HepG2 (cell line): ENCODE measurements around the gene ATOH8. TPM values are rescaled to one million over a fixed set of nuclear protein-coding genes. Genes with fewer than 3 reads are reported as not detected.

Experiments
- GFI1 ChIP-seq: sonication (generic); formaldehyde crosslinking; IDR thresholded peaks from 2 replicates; pipeline ENCODE4 v1.5.0; 2020; ENCODE audit warnings: missing genetic modification reagents, mild to moderate bottlenecking, borderline replicate concordance
- KAT2B ChIP-seq: fragments of 150-350 bp; IDR thresholded peaks from 2 replicates; pipeline ENCODE4 v1.6.1; 2014; ENCODE audit warnings: low read depth, low read length, borderline replicate concordance
- KDM3A ChIP-seq: IDR thresholded peaks from 2 replicates; pipeline ENCODE4 v1.6.1; 2018; ENCODE audit warnings: low read depth, missing compliant biosample characterization
- NFE2L1 ChIP-seq: sonication (generic); formaldehyde crosslinking; IDR thresholded peaks from 2 replicates; pipeline ENCODE4 v1.4.0; 2020; ENCODE audit warnings: missing genetic modification reagents, mild to moderate bottlenecking, borderline replicate concordance
- ONECUT2 ChIP-seq: sonication (generic); formaldehyde crosslinking; IDR thresholded peaks from 2 replicates; pipeline ENCODE4 v1.4.0; 2020; ENCODE audit warnings: missing genetic modification reagents
- POLR2AphosphoS2 ChIP-seq: IDR thresholded peaks from 2 replicates; pipeline ENCODE4 v1.6.1; 2011; ENCODE audit warnings: low read depth, low read length, improper control_type of control experiment
- PTBP1 ChIP-seq: fragments of 200-400 bp; formaldehyde crosslinking; IDR thresholded peaks from 2 replicates; pipeline ENCODE4 v1.6.1; 2018; ENCODE audit warnings: low read length, low read depth; ENCODE audit not compliant: poor library complexity, severe bottlenecking
- RBM22 ChIP-seq: fragments of 200-400 bp; formaldehyde crosslinking; optimal IDR thresholded peaks from 2 replicates; pipeline ENCODE3; 2017; ENCODE audit warnings: mild to moderate bottlenecking, low read length, moderate library complexity
- RORA ChIP-seq: sonication (generic); formaldehyde crosslinking; IDR thresholded peaks from 2 replicates; pipeline ENCODE4 v1.5.0; 2020; ENCODE audit warnings: mild to moderate bottlenecking, missing genetic modification reagents, moderate library complexity
- SMC3 ChIP-seq: IDR thresholded peaks from 2 replicates; pipeline ENCODE4 v1.6.1; 2011; ENCODE audit warnings: low read length, improper control_type of control experiment
- ZFP36 ChIP-seq: fragments of 150-350 bp; IDR thresholded peaks from 2 replicates; pipeline ENCODE4 v1.6.1; 2018; ENCODE audit warnings: borderline replicate concordance, low read length, low read depth; ENCODE audit not compliant: partially characterized antibody
- ZNF331 ChIP-seq: sonication (generic); formaldehyde crosslinking; IDR thresholded peaks from 2 replicates; pipeline ENCODE4 v1.4.0; 2020; ENCODE audit warnings: missing genetic modification reagents
- ZNF670 ChIP-seq: sonication (generic); formaldehyde crosslinking; IDR thresholded peaks from 2 replicates; pipeline ENCODE4 v1.8.0; 2022; ENCODE audit warnings: mild to moderate bottlenecking, missing genetic modification reagents, borderline replicate concordance
- polyA plus RNA-seq, 8 experiments: library from polyadenylated mRNA; depleted of rRNA in 3 of 8; stranded (reverse) in 7 of 8; unstranded in 1 of 8; fragments of >200 nt; fragmentation: Illumina TruSeq in 4 of 8; extraction: Trizol in 4 of 8; gene quantifications; 2 replicates each; pipeline versions ENCODE4 v1.2.1 to v1.2.3, GENCODE V29; 2011 to 2016; ENCODE audit warnings: low read depth in 4 of 8, missing spikeins in 1 of 8, mixed read lengths in 1 of 8; ENCODE audit not compliant: insufficient read depth in 1 of 8
- total RNA-seq, 5 experiments: library from RNA; depleted of rRNA; stranded (reverse); fragments of >200 nt; fragmentation: Illumina TruSeq; extraction: Trizol; gene quantifications; 2 replicates each; pipeline ENCODE4 v1.2.3, GENCODE V29; 2016; ENCODE audit warnings: low read depth in 1 of 5
- TF ChIP-seq, protein P1 (sequence below): sonication (generic); formaldehyde crosslinking; IDR thresholded peaks from 2 replicates; pipeline ENCODE4 v1.4.0; 2020; ENCODE audit warnings: missing genetic modification reagents
- TF ChIP-seq, protein P2 (sequence below): sonication (generic); formaldehyde crosslinking; IDR thresholded peaks from 2 replicates; pipeline ENCODE4 v1.9.0; 2022; ENCODE audit warnings: low read depth, missing genetic modification reagents
- TF ChIP-seq, protein P3 (sequence below): sonication (generic); IDR thresholded peaks from 2 replicates; pipeline ENCODE4 v1.6.1; 2016; ENCODE audit warnings: low read depth, borderline replicate concordance
- TF ChIP-seq, protein P4 (sequence below), 2 experiments: fragments of 450-650 bp in 1 of 2; sonication (generic) in 1 of 2; formaldehyde crosslinking; IDR thresholded peaks; 2 replicates each; pipeline versions ENCODE4 v1.5.0 to v1.8.0; 2020 to 2022; ENCODE audit warnings: mild to moderate bottlenecking in 1 of 2, missing genetic modification reagents in 1 of 2
- TF ChIP-seq, protein P5 (sequence below): sonication (generic); formaldehyde crosslinking; conservative IDR thresholded peaks from 2 replicates; pipeline ENCODE4 v1.8.0; 2022; ENCODE audit warnings: missing genetic modification reagents

Gene ATOH8
- total and polyA plus RNA-seq, 2 of the 13 experiments (the other 11 are each of a cell fraction or from before 2014, with no cell fraction given): 0.13 to 0.61 TPM

DNA sequence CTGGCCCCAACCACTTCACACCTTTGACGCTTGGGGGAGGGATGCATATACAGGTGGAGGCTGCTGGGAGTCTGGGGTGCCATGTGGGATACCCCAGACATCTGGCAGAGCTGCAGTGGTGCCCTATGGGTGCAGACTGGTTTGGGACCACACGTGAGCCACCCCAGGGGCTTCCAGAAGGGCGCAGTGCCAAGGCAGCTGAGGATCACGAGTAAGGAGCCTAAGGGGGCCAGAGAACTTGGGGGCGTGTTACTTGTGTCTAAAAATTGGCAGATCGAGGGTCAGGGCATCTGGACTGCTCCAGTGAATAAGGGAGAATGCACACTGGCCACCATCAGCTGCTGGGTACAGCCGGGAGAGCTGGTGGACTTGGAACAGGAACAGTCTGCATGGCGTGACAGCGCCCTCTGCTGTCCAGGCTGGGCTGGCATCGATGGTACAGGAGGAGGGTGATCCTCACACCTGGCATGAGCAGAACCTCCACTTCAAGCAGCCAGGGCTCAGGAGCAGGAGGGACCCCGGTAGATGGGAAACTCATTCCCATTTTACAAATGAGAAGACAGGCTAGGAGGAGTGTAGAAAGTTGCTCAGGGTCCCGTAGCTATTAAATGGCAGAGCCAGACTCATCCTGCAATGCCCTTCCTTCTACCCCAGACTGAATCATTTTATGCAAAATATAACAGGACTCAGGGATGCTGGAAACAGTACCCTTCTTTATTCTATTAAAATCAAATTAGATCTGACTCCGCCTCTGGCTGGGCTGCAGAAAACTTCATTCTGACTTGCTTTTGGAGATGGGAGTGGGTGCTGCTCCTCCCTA, 60.4 kb downstream of the ATOH8 start (continued):
- TF ChIP-seq, protein P1, sequence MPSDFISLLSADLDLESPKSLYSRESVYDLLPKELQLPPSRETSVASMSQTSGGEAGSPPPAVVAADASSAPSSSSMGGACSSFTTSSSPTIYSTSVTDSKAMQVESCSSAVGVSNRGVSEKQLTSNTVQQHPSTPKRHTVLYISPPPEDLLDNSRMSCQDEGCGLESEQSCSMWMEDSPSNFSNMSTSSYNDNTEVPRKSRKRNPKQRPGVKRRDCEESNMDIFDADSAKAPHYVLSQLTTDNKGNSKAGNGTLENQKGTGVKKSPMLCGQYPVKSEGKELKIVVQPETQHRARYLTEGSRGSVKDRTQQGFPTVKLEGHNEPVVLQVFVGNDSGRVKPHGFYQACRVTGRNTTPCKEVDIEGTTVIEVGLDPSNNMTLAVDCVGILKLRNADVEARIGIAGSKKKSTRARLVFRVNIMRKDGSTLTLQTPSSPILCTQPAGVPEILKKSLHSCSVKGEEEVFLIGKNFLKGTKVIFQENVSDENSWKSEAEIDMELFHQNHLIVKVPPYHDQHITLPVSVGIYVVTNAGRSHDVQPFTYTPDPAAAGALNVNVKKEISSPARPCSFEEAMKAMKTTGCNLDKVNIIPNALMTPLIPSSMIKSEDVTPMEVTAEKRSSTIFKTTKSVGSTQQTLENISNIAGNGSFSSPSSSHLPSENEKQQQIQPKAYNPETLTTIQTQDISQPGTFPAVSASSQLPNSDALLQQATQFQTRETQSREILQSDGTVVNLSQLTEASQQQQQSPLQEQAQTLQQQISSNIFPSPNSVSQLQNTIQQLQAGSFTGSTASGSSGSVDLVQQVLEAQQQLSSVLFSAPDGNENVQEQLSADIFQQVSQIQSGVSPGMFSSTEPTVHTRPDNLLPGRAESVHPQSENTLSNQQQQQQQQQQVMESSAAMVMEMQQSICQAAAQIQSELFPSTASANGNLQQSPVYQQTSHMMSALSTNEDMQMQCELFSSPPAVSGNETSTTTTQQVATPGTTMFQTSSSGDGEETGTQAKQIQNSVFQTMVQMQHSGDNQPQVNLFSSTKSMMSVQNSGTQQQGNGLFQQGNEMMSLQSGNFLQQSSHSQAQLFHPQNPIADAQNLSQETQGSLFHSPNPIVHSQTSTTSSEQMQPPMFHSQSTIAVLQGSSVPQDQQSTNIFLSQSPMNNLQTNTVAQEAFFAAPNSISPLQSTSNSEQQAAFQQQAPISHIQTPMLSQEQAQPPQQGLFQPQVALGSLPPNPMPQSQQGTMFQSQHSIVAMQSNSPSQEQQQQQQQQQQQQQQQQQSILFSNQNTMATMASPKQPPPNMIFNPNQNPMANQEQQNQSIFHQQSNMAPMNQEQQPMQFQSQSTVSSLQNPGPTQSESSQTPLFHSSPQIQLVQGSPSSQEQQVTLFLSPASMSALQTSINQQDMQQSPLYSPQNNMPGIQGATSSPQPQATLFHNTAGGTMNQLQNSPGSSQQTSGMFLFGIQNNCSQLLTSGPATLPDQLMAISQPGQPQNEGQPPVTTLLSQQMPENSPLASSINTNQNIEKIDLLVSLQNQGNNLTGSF (CRISPR knock-in tag): no peak
- TF ChIP-seq POLR2AphosphoS2 (no peak), ONECUT2 (CRISPR knock-in tag) (no peak), GFI1 (CRISPR knock-in tag) (no peak), RORA (no peak), ZNF331 (CRISPR knock-in tag) (0 out of 2 replicates have a peak, but pooled peaks have one; percentile 12), RBM22 (no peak), KDM3A (CRISPR knock-in tag) (peak; percentile 47; the same call in 1 of the 2 replicates), SMC3 (peak; percentile 98), PTBP1 (peak; percentile 37), ZNF670 (CRISPR knock-in tag) (no peak), NFE2L1 (CRISPR knock-in tag) (no peak), KAT2B (no peak), ZFP36 (peak; percentile 73)
- TF ChIP-seq, protein P2, sequence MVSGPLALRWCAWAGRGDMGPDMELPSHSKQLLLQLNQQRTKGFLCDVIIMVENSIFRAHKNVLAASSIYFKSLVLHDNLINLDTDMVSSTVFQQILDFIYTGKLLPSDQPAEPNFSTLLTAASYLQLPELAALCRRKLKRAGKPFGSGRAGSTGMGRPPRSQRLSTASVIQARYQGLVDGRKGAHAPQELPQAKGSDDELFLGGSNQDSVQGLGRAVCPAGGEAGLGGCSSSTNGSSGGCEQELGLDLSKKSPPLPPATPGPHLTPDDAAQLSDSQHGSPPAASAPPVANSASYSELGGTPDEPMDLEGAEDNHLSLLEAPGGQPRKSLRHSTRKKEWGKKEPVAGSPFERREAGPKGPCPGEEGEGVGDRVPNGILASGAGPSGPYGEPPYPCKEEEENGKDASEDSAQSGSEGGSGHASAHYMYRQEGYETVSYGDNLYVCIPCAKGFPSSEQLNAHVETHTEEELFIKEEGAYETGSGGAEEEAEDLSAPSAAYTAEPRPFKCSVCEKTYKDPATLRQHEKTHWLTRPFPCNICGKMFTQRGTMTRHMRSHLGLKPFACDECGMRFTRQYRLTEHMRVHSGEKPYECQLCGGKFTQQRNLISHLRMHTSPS (CRISPR knock-in tag): peak; percentile 47
- TF ChIP-seq, protein P3, sequence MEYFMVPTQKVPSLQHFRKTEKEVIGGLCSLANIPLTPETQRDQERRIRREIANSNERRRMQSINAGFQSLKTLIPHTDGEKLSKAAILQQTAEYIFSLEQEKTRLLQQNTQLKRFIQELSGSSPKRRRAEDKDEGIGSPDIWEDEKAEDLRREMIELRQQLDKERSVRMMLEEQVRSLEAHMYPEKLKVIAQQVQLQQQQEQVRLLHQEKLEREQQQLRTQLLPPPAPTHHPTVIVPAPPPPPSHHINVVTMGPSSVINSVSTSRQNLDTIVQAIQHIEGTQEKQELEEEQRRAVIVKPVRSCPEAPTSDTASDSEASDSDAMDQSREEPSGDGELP: peak; percentile 37; the same call in 1 of the 2 replicates
- TF ChIP-seq, protein P4, sequence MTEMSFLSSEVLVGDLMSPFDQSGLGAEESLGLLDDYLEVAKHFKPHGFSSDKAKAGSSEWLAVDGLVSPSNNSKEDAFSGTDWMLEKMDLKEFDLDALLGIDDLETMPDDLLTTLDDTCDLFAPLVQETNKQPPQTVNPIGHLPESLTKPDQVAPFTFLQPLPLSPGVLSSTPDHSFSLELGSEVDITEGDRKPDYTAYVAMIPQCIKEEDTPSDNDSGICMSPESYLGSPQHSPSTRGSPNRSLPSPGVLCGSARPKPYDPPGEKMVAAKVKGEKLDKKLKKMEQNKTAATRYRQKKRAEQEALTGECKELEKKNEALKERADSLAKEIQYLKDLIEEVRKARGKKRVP (CRISPR knock-in tag; IDR thresholded peaks at IDR 0.05): no peak
- TF ChIP-seq, protein P5, sequence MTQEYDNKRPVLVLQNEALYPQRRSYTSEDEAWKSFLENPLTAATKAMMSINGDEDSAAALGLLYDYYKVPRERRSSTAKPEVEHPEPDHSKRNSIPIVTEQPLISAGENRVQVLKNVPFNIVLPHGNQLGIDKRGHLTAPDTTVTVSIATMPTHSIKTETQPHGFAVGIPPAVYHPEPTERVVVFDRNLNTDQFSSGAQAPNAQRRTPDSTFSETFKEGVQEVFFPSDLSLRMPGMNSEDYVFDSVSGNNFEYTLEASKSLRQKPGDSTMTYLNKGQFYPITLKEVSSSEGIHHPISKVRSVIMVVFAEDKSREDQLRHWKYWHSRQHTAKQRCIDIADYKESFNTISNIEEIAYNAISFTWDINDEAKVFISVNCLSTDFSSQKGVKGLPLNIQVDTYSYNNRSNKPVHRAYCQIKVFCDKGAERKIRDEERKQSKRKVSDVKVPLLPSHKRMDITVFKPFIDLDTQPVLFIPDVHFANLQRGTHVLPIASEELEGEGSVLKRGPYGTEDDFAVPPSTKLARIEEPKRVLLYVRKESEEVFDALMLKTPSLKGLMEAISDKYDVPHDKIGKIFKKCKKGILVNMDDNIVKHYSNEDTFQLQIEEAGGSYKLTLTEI: no peak
